Kidney (tissue), 14 donors: Measurements from ENCODE around the gene ZIM2. TPM values are rescaled to one million over a fixed set of nuclear protein-coding genes. Genes with fewer than 3 reads are reported as not detected.

Source experiments
- DNase-seq, 5 donors: peaks; one replicate each; pipeline ENCODE4 v3.0.0-alpha.2; 2013 to 2020
- FAIRE-seq: peaks from 2 replicates; lab custom pipeline; 2012; peaks lifted over from hg19 to GRCh38; lab: Jason Lieb, UNC
- H3K27ac ChIP-seq, 2 donors: one replicate each; pipeline ENCODE4 v1.7.0; 2013; ENCODE audit warnings: low read depth in 2 of 2, low read length in 2 of 2, inconsistent platforms in 1 of 2
- H3K27me3 ChIP-seq: one replicate; pipeline ENCODE4 v1.7.1; 2013; ENCODE audit warnings: low read length, inconsistent platforms; ENCODE audit not compliant: control insufficient read depth, insufficient read depth
- H3K36me3 ChIP-seq, 3 donors: one replicate each; pipeline versions ENCODE4 v1.7.0 to v1.7.1; 2013; ENCODE audit warnings: low read length in 3 of 3, control low read depth in 1 of 3, inconsistent platforms in 1 of 3; ENCODE audit not compliant: insufficient read depth in 3 of 3, control insufficient read depth in 2 of 3
- H3K4me1 ChIP-seq, 3 donors: one replicate each; pipeline versions ENCODE4 v1.7.0 to v1.7.1; 2013; ENCODE audit warnings: low read length in 3 of 3, inconsistent platforms in 1 of 3, low read depth in 1 of 3; ENCODE audit not compliant: control insufficient read depth in 2 of 3, insufficient read depth in 2 of 3
- H3K4me3 ChIP-seq, 3 donors: one replicate each; pipeline versions ENCODE4 v1.7.0 to v1.8.1; 2013; ENCODE audit warnings: low read length in 3 of 3, control low read depth in 1 of 3, inconsistent platforms in 1 of 3
- H3K9ac ChIP-seq, 3 donors: one replicate each; pipeline versions ENCODE4 v1.7.0 to v1.7.1; 2013; ENCODE audit warnings: low read length in 3 of 3, control low read depth in 1 of 3, inconsistent platforms in 1 of 3
- H3K9me3 ChIP-seq, 3 donors: one replicate each; pipeline versions ENCODE4 v1.7.0 to v1.7.1; 2013; ENCODE audit warnings: low read length in 3 of 3, control low read depth in 1 of 3, inconsistent platforms in 1 of 3; ENCODE audit not compliant: control insufficient read depth in 2 of 3, insufficient read depth in 1 of 3
- intact Hi-C: fragments of 100-400 bp; cut with DNase I; formaldehyde crosslinking; loops from one replicate; pipeline ENCODE4 v1.11.1; 2022
- polyA plus RNA-seq: library from polyadenylated mRNA; stranded (reverse); fragments of 350-450 nt; fragmentation: Illumina TruSeq; extraction: RNeasy Lipid Tissue Mini Kit (QIAGEN cat#74804); gene quantifications from one replicate; pipeline ENCODE4 v1.2.3, GENCODE V29; 2014; ENCODE audit warnings: low read depth, low replicate concordance; ENCODE audit not compliant: insufficient read depth
- total RNA-seq: library from RNA; stranded (reverse); fragmentation: NEBNext Ultra II Directional; extraction: Animal tissue kit (Norgen Biotek cat#: 25700); gene quantifications from one replicate; pipeline ENCODE4 v1.2.1, GENCODE V29; 2021
- TF ChIP-seq, protein P1 (sequence below): IDR thresholded peaks from 3 replicates; pipeline ENCODE4 v1.5.1; 2012; ENCODE audit warnings: mild to moderate bottlenecking, moderate library complexity, borderline replicate concordance; ENCODE audit not compliant: insufficient read depth; ENCODE audit errors: extremely low read depth
- donor health status: control.
- donor health status: control.
- donor health status: control.
- donor health status: control.
- donor health status: control.
- donor health status: DM: yes; HTN: yes; CAD: no.
- donor health status: Normal renal cell carcinoma (clear cell type).

Gene ZIM2
- total and polyA plus RNA-seq, 2 donors from 2014 or later, result 0.47 TPM; not detected in 1

DNA sequence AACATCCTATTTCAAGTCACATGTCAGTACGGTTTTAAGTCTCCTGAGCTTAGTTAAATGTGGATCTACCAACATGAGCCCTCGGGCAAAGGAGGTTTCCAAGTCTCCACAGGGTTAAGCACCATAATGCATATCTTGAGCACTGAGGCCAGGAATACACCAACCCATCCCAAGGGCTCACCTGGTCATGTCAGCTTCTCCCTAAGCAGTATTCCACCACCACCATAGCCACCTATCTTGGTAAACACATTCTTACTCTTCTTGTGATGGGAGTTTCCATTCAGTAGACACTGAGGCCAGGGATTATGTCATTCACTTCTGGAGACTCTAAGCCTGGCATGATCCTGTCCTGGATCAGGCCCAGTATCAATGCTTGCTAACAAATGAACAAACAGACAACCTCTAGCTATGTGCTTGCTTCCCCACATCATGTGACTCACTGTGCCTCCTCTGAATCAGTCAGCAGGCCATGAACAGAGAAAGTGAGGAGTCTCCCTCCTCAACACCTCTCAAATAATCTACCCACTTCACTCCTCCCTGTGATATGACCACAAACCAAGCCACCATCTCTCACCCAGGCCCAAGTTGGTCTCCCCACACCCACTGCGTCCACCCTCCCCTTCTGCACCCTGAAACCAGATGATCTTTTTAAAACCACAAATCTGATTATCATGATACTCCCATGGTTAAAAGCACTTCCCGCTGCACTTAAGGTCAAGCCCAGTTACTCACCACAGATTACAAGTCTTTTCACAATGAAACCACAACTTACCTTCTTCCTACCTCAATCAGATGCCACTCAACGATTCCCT lies 5.8 kb downstream of the ZIM2 start:
- DNase-seq (no peak), FAIRE-seq (no peak)
- no peaks in the 10 kb centered on the region for H3K9me3 ChIP-seq
- intact Hi-C loops, result no loop called here
- no peak overlapping the region for H3K9ac ChIP-seq
- H3K4me1 ChIP-seq, result no peaks in the 10 kb centered on the region
- TF ChIP-seq, protein P1, sequence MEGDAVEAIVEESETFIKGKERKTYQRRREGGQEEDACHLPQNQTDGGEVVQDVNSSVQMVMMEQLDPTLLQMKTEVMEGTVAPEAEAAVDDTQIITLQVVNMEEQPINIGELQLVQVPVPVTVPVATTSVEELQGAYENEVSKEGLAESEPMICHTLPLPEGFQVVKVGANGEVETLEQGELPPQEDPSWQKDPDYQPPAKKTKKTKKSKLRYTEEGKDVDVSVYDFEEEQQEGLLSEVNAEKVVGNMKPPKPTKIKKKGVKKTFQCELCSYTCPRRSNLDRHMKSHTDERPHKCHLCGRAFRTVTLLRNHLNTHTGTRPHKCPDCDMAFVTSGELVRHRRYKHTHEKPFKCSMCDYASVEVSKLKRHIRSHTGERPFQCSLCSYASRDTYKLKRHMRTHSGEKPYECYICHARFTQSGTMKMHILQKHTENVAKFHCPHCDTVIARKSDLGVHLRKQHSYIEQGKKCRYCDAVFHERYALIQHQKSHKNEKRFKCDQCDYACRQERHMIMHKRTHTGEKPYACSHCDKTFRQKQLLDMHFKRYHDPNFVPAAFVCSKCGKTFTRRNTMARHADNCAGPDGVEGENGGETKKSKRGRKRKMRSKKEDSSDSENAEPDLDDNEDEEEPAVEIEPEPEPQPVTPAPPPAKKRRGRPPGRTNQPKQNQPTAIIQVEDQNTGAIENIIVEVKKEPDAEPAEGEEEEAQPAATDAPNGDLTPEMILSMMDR, result no peak
- H3K27ac ChIP-seq, result no peak overlapping the region
- no peak overlapping the region for H3K4me3 ChIP-seq
- peaks cover 0 to 3% (median 0%) of the 10 kb centered on the region in 3 donors for H3K36me3 ChIP-seq
- no peaks in the 10 kb centered on the region for H3K27me3 ChIP-seq

GRCh38 chr19:56832352-56832928 lies 8.1 kb downstream of the ZIM2 start:
- Histone ChIP-seq H3K9ac (no peak overlapping the region), H3K27ac (no peak overlapping the region), H3K27me3 (no peaks in the 10 kb centered on the region), H3K9me3 (no peaks in the 10 kb centered on the region), H3K36me3 (peaks cover 0 to 3% (median 0%) of the 10 kb centered on the region in 3 donors), H3K4me3 (no peak overlapping the region), H3K4me1 (no peaks in the 10 kb centered on the region)
- intact Hi-C loops, result no loop called here
- no peak for FAIRE-seq
- TF ChIP-seq, protein P1, result no peak
- DNase-seq, result no peak

GRCh38 chr19:56831255-56831654 lies 9.3 kb downstream of the ZIM2 start:
- Histone ChIP-seq H3K9ac (no peak overlapping the region), H3K4me3 (no peak overlapping the region), H3K4me1 (no peaks in the 10 kb centered on the region), H3K27ac (no peak overlapping the region), H3K36me3 (peaks cover 0 to 3% (median 0%) of the 10 kb centered on the region in 3 donors), H3K27me3 (no peaks in the 10 kb centered on the region), H3K9me3 (no peaks in the 10 kb centered on the region)
- TF ChIP-seq, protein P1, result no peak
- no peak for FAIRE-seq
- intact Hi-C loops, result no loop called here
- no peak for DNase-seq
